Suprapubic skin (tissue), 4 donors: ENCODE results near the gene MATK. TPM values are rescaled to one million over a fixed set of nuclear protein-coding genes. Genes with fewer than 3 reads are reported as not detected.

Source experiments
- DNase-seq, 2 donors: peaks; one replicate each; pipeline ENCODE4 v3.0.0-alpha.2; 2019; ENCODE audit warnings: low spot score in 2 of 2
- H3K27ac ChIP-seq: fragments of 200-600 bp; sonication (generic); one replicate; pipeline ENCODE4 v1.5.1; 2019
- H3K27me3 ChIP-seq: fragments of 200-600 bp; sonication (generic); one replicate; pipeline ENCODE4 v1.5.1; 2019
- H3K36me3 ChIP-seq: fragments of 200-600 bp; sonication (generic); one replicate; pipeline ENCODE4 v1.5.1; 2019
- H3K4me1 ChIP-seq: fragments of 200-600 bp; sonication (generic); one replicate; pipeline ENCODE4 v1.5.1; 2019
- H3K4me3 ChIP-seq: fragments of 200-600 bp; sonication (generic); one replicate; pipeline ENCODE4 v1.5.1; 2019; ENCODE audit warnings: mild to moderate bottlenecking
- H3K9me3 ChIP-seq: fragments of 200-600 bp; sonication (generic); one replicate; pipeline ENCODE4 v1.5.1; 2019
- EP300 ChIP-seq: sonication (generic); formaldehyde crosslinking; IDR thresholded peaks from one replicate; pipeline ENCODE4 v1.6.1; 2017; ENCODE audit warnings: antibody characterized with exemption
- POLR2A ChIP-seq, 2 donors: fragments of 450-650 bp; IDR thresholded peaks; one replicate each; pipeline ENCODE4 v1.6.1; 2017; ENCODE audit warnings: antibody characterized with exemption in 2 of 2, mild to moderate bottlenecking in 2 of 2, moderate library complexity in 2 of 2
- POLR2AphosphoS5 ChIP-seq, 3 donors: sonication (generic); formaldehyde crosslinking; IDR thresholded peaks; one replicate each; pipeline ENCODE4 v1.6.1; 2017; ENCODE audit warnings: antibody characterized with exemption in 3 of 3
- WGBS: methylation state at CpG from one replicate; pipeline ENCODE4 v1.1.5; 2018; 5-methylcytosine and 5-hydroxymethylcytosine counted together
- total RNA-seq, 4 donors: library from RNA; depleted of rRNA; stranded (reverse); fragments of >200 nt; gene quantifications; one replicate each; pipeline ENCODE4 v1.1.0, GENCODE V29; 2016
- TF ChIP-seq, protein P1 (sequence below), 2 donors: fragments of 200-600 bp in 1 of 2; fragments of 450-650 bp in 1 of 2; sonication (generic) in 1 of 2; IDR thresholded peaks; one replicate each; pipeline ENCODE4 v1.5.1; 2016 to 2019; ENCODE audit warnings: antibody characterized with exemption in 2 of 2, mild to moderate bottlenecking in 1 of 2, moderate library complexity in 1 of 2

MATK gene
- total RNA-seq, 4 donors from 2014 or later = 0.57 to 5.4 (median 2.0) TPM

DNA sequence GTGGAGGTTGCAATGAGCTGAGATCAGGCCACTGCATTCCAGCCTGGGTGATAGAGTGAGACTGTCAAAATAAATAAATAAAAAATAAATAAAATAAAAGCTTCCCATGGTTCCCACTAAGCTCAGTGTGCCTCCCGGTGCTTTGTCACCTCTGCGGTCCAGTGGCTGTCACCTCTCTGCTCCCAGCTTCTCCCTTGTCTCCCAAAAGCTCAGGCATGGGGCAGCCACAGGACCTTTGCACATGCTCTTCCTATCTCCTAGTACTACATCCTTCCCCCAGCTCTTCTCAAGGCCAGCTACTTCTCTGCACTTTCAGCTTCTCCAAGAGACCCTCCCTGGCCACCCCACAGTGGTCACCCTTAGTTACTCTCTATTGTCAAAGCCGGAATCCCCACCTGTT is 7.6 kb upstream of the MATK start:
- Histone ChIP-seq H3K4me3 (no peak overlapping the region), H3K36me3 (no peaks in the 10 kb centered on the region), H3K27me3 (peaks cover 4% of the 10 kb centered on the region), H3K9me3 (peaks cover 9% of the 10 kb centered on the region), H3K27ac (no peak overlapping the region), H3K4me1 (no peaks in the 10 kb centered on the region)
- WGBS = 92% methylated on average over 3 of the region's 3 CpGs
- TF ChIP-seq EP300 (no peak), POLR2A (IDR thresholded peaks at IDR 0.05) (no peak), POLR2AphosphoS5 (IDR thresholded peaks at IDR 0.05) (no peak)
- TF ChIP-seq, protein P1, sequence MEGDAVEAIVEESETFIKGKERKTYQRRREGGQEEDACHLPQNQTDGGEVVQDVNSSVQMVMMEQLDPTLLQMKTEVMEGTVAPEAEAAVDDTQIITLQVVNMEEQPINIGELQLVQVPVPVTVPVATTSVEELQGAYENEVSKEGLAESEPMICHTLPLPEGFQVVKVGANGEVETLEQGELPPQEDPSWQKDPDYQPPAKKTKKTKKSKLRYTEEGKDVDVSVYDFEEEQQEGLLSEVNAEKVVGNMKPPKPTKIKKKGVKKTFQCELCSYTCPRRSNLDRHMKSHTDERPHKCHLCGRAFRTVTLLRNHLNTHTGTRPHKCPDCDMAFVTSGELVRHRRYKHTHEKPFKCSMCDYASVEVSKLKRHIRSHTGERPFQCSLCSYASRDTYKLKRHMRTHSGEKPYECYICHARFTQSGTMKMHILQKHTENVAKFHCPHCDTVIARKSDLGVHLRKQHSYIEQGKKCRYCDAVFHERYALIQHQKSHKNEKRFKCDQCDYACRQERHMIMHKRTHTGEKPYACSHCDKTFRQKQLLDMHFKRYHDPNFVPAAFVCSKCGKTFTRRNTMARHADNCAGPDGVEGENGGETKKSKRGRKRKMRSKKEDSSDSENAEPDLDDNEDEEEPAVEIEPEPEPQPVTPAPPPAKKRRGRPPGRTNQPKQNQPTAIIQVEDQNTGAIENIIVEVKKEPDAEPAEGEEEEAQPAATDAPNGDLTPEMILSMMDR (IDR thresholded peaks at IDR 0.05) = no peak
- no peak for DNase-seq

DNA sequence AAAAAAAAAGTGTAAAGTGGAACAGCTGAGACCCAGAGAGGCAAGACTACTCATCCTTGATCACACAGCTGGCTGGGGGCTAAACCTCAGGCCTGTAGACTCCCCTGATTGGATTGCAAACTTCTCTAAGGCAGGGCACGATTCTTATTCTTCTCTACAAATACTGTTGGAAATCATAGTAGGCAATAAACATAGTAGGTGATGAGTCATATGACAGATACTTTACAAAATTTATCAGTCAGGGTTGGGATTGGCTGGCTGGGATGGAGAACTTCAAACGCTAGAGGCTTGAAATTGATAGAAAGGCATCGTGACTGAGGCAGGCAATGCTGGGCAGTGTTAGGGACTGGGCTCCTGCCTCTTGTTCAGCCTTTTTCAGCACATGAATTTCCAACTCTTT is 5.9 kb upstream of the MATK start:
- Histone ChIP-seq H3K9me3 (peaks cover 9% of the 10 kb centered on the region), H3K36me3 (no peaks in the 10 kb centered on the region), H3K27ac (no peak overlapping the region), H3K27me3 (peaks cover 8% of the 10 kb centered on the region), H3K4me3 (no peak overlapping the region), H3K4me1 (no peaks in the 10 kb centered on the region)
- TF ChIP-seq, protein P1 (IDR thresholded peaks at IDR 0.05) = no peak
- TF ChIP-seq EP300 (no peak), POLR2AphosphoS5 (IDR thresholded peaks at IDR 0.05) (no peak), POLR2A (IDR thresholded peaks at IDR 0.05) (no peak)
- WGBS = 70% methylated on average over 3 of the region's 3 CpGs
- no peak for DNase-seq

DNA sequence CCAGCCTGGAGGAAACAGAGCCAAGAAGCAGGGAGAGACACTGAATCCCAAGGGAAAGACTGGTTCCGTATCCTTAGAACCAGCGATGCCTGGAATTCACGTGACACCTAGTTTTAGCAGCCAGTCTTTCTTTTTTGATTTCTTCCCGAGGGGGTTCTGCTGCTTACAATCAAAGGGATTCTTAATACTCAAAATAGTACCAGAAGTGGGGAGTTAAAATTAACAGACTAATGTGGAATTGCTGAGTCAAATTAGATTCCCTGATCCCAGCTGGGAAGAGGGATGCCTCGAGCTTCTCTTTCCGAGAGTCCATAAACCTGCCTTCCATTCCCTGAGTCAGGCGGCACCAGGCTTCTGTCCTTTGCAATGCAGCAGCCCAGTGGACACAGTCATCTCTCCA is 4.8 kb upstream of the MATK start:
- WGBS = 74% methylated on average over 7 of the region's 7 CpGs

DNA sequence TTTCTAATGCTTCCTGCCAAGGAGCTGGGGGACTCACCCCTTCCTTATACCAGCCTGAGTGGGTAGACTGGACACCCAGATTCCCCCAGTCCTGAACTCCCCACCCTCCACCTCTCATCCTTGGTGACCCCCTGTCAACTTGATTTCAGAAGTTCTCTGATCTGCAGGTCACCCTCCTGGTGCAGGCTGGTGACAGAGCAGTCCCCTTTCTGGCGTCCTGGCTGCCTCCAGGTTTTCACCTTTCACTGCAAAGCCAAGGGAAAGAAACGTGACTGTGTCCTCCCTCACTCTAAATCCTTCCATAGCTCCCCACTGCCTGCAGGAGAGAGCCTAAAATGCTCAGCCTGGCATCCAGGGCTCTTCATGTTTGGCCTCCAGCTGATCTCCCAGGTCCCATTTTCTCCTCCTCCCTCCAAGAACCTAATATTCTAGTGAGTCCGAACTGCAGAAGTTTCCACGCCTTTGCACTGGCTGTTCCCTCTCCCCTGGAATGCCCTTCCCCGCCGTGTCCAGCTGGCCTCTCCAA is 4.1 kb upstream of the MATK start:
- 81% methylated on average over 6 of the region's 6 CpGs for WGBS
- H3K4me1 ChIP-seq = peaks cover 9% of the 10 kb centered on the region

More for the DNA sequence above, 4.8 kb upstream of the MATK start:
- Histone ChIP-seq H3K4me3 (no peak overlapping the region), H3K36me3 (no peaks in the 10 kb centered on the region), H3K9me3 (peaks cover 5% of the 10 kb centered on the region), H3K27ac (no peak overlapping the region), H3K27me3 (peaks cover 18% of the 10 kb centered on the region), H3K4me1 (peaks cover 2% of the 10 kb centered on the region)
- DNase-seq = no peak
- TF ChIP-seq POLR2A (IDR thresholded peaks at IDR 0.05) = no peak
- TF ChIP-seq EP300 = no peak
- no peak for TF ChIP-seq POLR2AphosphoS5 (IDR thresholded peaks at IDR 0.05)

DNA sequence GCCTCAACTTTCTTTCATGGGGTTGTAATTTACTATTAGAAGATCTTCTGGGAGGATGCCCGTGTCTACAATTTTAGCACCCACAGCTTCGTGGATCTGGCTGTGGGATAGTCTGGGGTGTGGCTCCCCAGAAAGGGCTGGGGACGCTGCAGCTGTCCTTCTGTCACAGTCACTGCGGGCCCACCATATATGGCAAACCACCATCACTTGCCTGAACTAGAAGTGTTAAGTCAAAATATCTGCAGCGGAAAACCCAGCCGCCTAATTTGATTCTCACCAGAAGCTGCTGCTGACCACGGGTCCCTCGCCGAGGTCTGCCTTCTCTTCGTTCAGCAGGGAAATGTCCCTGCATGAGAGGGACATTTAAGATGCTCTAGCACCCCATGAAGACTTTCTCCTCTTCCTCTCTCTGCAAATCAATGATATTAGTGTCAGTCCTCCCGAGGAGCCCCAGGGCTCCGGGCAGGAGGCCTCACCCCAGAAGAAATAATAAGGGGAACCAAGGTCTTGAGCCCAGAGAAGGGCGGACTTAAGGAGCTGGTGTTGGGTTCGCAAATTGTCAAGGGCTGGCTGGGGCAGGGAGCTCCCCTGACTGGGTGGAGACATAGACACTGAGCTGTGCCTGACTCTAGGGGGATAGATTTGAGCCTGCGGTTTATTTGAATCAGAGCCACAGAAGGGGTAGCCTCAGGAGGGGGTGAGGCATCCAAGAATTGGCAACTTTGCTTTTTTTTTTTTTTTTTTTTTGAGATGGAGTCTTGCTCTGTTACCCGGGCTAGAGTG is 3.0 kb upstream of the MATK start:
- Histone ChIP-seq H3K4me3 (no peak overlapping the region), H3K36me3 (no peaks in the 10 kb centered on the region), H3K4me1 (peaks cover 13% of the 10 kb centered on the region), H3K27ac (no peak overlapping the region), H3K9me3 (peaks cover 5% of the 10 kb centered on the region), H3K27me3 (peaks cover 35% of the 10 kb centered on the region)
- no peak for DNase-seq
- no peak for TF ChIP-seq POLR2AphosphoS5 (IDR thresholded peaks at IDR 0.05)
- no peak for TF ChIP-seq POLR2A (IDR thresholded peaks at IDR 0.05)
- TF ChIP-seq, protein P1 (IDR thresholded peaks at IDR 0.05) = no peak
- no peak for TF ChIP-seq EP300
- whole genome bisulfite sequencing = 45% methylated on average over 16 of the region's 16 CpGs

More for the DNA sequence above, 4.1 kb upstream of the MATK start:
- Histone ChIP-seq H3K9me3 (peaks cover 5% of the 10 kb centered on the region), H3K4me3 (no peak overlapping the region), H3K36me3 (no peaks in the 10 kb centered on the region), H3K27ac (no peak overlapping the region), H3K27me3 (peaks cover 25% of the 10 kb centered on the region)
- TF ChIP-seq POLR2AphosphoS5 (IDR thresholded peaks at IDR 0.05) = no peak
- TF ChIP-seq, protein P1 (IDR thresholded peaks at IDR 0.05) = no peak
- no peak for TF ChIP-seq EP300
- TF ChIP-seq POLR2A (IDR thresholded peaks at IDR 0.05) = no peak
- no peak for DNase-seq
